NCI-H2081 (cell line): Measurements from ENCODE around the gene PEDS1.
"Not testable (repeated sequence)": the region's sequence is repeated elsewhere in the genome, so short reads cannot be mapped to it uniquely, and the experiment has no call there.

Experiments used
- DNase-seq, 2 experiments: peaks; one replicate each; lab custom pipeline; 2025; lab: John Stamatoyannopoulos, UW

Gene PEDS1

DNA sequence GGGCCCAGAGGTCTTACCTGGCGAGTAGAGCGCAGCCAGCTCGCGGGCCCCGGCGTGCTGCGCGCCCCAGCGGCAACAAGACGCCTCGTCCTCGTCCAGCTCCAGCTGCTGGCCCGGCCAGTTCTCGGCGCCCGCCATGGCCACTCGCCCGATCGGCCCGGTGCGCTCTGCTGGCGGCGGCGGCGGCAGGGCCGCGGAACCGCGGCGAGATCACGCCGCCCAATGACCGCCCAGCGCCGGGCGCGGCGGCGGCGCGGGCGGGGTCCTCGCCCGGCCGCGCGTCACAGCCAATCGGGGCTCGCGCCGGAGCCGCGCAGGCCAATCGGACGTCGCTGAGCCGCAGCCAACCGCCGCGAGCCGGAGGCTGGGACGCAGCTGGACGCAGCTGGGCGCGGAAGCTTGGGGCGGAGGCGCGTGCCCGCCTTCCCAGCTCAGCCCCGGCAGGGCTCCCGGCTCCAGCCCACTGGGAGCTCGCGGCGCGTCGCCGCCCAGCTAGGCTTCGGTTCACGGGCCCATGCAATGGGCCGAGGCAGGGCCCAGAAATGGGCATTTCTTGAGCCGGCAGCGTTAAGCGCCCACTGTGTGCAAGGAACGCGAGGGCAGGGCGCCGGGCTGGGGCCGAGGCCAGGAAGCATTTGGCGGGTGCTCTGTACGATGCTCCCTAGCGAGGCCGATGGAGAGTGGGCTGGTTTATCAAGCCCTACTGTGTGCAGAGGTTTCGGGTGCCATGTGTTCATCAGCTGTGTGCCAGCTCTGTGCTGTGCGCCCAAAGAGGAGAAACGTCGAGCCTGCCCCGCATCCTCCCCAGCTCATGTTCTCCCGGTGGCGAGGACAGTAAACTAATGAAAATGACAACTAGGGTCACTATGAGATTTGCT lies at the start of gene PEDS1:
Gene PEDS1, minus strand, starts transcription at position 224 of the 878 bp plus-strand sequence. Its CDS starts 86 bp downstream, at position 138.
- DNase-seq = peak; percentile 91

GRCh38 chr20:50202677-50203076 lies 49.2 kb upstream of the PEDS1 start:
- no peak for DNase-seq

DNA sequence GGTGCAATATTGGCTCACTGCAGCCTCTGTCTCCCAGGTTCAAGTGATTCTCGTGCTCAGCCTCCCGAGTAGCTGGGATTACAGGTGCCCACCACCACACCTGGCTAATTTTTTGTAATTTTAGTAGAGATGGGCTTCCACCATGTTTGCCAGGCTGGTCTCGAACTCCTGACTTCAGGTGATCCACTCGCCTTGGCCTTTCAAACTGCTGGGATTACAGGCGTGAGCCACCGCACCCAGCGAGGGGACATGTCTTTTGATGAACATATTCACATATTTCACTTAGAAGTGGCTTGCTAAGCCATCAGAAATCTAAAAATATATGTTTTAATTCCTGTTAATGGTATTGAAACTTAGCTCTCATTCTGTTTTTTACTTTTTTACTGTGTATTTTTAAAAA lies 48.2 kb upstream of the PEDS1 start:
- DNase-seq = not testable (repeated sequence)

- no peak for DNase-seq
Measured at GRCh38 chr20:50200482-50201104, 47.1 kb upstream of the PEDS1 start.

GRCh38 chr20:50199703-50200102 lies 46.2 kb upstream of the PEDS1 start:
- no peak for DNase-seq

GRCh38 chr20:50198716-50199115 lies 45.2 kb upstream of the PEDS1 start:
- no peak for DNase-seq

GRCh38 chr20:50198180-50198666 lies 44.7 kb upstream of the PEDS1 start:
- no peak for DNase-seq

GRCh38 chr20:50197463-50198179 lies 44.1 kb upstream of the PEDS1 start:
- no peak for DNase-seq

GRCh38 chr20:50196896-50197295 lies 43.4 kb upstream of the PEDS1 start:
- DNase-seq = no peak

- no peak for DNase-seq
Measured at GRCh38 chr20:50196248-50196647, 42.7 kb upstream of the PEDS1 start.

DNA sequence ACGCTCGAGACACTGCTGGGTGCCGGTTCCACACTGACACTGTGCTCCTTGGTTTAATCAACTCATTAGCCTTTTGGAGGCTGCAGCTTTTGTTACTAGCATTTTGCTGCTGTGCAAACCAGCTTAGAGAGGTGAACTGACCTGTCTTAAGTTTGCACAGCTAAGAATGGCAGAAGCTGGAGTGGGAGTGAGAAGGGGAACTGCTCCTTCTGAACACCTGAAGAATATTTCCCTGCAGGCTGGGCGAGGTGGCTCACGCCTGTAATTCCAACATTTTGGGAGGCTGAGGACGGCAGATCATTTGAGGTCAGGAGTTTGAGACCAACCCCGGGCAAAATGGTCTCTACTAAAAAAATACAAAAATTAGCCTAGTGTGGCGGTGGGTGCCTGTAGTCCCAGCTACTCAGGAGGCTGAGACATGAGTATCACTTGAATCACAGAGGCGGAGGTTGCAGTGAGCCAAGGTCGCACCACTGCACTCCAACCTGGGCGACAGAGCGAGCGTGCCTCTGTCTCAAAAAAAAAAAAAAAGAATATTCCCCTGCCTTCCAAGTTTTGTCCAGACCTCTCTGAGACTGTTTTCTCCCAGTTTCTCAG lies 42.1 kb upstream of the PEDS1 start:
- DNase-seq = no peak

GRCh38 chr20:50194831-50195523 lies 41.5 kb upstream of the PEDS1 start:
- DNase-seq = no peak

GRCh38 chr20:50194422-50194830 lies 40.9 kb upstream of the PEDS1 start:
- DNase-seq = no peak

DNA sequence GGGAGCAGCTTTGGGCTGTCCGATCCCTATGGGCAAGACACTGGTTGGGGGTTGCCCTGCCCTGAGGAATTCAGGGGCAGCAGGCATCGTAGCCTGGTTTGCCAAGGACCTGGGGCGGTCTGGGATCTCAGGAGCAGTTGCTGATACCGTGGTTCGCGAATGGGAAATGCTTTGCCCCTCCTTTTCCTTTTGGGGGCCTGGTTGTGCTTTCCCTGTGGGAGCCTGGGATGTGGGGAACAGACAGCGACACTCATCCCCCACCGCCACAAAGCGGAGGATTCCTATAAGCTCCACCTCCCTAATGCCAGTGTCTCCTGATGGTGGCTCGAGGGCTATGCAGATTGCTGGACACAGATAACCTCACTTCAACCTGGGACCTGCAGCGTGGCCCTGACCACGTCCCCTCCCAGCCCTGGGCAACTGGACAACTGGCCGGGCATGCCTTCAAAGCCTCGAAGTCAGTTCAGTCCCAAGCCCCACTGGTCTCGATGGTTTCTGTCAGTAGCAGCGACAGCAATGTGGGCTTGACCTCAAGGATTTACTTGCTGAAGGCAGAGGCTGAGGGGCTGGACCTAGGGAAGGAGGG lies 40.4 kb upstream of the PEDS1 start:
- DNase-seq = no peak

DNA sequence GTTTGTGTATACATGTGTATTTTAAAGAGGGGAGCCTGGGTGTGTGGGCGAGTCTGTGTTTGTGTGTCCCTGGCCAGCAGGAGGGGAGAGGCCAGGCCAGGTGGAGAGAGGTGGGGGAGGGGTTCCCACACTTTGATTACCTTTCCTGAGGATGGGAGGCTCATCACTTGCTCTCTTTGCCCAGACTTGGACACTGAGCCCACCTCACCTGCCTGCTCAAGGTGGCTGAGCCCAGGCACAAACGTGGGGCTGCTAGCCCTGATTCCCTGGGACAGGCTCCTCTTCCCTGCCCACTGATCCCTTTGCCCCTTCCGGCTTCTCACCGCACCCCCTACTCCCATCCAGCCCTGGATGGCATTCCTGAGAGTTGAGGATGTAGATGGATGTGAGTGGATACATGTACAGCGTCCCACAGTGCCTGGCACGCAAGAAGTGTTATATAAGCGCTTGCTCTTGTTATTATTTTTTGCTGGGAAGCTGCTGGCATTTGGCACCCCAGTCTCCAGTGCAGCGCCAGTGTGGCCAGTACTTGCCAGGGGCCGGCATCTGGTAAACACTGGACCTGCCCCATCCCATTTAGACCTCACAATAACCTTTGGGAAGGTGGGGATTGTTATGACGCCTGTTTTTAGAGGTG lies 39.8 kb upstream of the PEDS1 start:
- DNase-seq = no peak

GRCh38 chr20:50192364-50193198 lies 39.1 kb upstream of the PEDS1 start:
- DNase-seq = peak; percentile 61 to 74

DNA sequence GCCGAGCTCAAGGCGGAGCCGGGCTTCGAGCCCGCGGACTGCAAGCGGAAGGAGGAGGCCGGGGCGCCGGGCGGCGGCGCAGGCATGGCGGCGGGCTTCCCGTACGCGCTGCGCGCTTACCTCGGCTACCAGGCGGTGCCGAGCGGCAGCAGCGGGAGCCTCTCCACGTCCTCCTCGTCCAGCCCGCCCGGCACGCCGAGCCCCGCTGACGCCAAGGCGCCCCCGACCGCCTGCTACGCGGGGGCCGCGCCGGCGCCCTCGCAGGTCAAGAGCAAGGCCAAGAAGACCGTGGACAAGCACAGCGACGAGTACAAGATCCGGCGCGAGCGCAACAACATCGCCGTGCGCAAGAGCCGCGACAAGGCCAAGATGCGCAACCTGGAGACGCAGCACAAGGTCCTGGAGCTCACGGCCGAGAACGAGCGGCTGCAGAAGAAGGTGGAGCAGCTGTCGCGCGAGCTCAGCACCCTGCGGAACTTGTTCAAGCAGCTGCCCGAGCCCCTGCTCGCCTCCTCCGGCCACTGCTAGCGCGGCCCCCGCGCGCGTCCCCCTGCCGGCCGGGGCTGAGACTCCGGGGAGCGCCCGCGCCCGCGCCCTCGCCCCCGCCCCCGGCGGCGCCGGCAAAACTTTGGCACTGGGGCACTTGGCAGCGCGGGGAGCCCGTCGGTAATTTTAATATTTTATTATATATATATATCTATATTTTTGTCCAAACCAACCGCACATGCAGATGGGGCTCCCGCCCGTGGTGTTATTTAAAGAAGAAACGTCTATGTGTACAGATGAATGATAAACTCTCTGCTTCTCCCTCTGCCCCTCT lies 38.2 kb upstream of the PEDS1 start:
- DNase-seq = peak; percentile 45 to 56

DNA sequence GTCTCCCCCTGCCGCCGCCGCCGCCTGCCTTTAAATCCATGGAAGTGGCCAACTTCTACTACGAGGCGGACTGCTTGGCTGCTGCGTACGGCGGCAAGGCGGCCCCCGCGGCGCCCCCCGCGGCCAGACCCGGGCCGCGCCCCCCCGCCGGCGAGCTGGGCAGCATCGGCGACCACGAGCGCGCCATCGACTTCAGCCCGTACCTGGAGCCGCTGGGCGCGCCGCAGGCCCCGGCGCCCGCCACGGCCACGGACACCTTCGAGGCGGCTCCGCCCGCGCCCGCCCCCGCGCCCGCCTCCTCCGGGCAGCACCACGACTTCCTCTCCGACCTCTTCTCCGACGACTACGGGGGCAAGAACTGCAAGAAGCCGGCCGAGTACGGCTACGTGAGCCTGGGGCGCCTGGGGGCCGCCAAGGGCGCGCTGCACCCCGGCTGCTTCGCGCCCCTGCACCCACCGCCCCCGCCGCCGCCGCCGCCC lies 37.6 kb upstream of the PEDS1 start:
- peak in 1 of 2 experiments; percentile 25 for DNase-seq
